ENCODE results near the gene PAGR1. TPM values are rescaled to one million over a fixed set of nuclear protein-coding genes. Genes with fewer than 3 reads are reported as not detected.

Gene PAGR1
- total and polyA plus RNA-seq, 9 of the 15 experiments (the other 6 are each of a cell fraction or from before 2014, with no cell fraction given), result 1.4 to 58.2 (median 16.8) TPM

DNA sequence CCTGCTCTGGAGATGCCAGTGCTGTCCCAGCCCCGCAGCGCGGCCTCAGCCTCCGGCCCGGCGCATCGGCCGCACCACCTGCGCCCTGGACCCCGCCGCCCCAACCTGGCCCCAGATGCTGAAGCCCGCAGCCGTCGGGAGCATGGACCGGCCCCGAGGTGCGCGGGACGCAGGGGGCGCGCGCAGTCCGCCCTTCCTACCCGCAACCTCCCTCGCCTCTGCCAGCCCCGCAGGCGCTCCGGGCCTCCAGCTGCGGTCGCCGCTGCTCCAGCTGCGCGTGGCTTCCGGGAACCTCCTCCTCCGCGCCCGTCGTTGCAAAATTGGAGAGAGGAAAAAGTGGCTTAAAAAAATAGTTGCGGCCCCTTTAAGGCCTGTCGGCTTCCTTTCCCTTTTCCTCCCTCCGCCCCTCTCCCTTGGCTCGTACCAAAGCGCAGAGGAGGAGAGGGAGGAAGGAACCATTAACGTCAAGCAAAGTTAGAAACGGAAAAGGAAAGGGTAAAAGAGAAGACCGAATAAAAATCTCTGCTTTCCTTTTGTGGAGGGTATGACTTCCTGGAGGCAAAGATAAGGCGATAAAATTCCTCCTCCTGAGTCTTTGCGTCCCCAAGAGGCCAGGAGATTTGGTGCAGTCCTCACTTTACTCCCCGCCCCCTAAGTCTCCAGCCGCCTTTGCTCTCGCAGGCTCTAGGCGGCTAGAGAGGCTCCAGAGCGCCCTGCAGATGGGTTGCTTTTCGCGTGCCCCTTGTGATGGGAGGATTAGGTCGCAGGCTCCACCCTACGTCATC is 47.1 kb downstream of the PAGR1 start, which contains the start of gene CDIPT (continued):
- no peak for TF ChIP-seq SAP30 (IDR thresholded peaks at IDR 0.05; ENCODE audit: borderline replicate concordance, insufficient read depth, low read depth, low read length, poor library complexity, severe bottlenecking)
- TF ChIP-seq RAD21 (CRISPR knock-in tag; conservative IDR thresholded peaks at IDR 0.05 in 1 of 2, IDR thresholded peaks at IDR 0.05 in 1 of 2), result peak; percentile 40 to 53; a peak in 3 of 4 replicates
- no peak for TF ChIP-seq ZNF239 (CRISPR knock-in tag; IDR thresholded peaks at IDR 0.05)
- peak; percentile 81 for TF ChIP-seq NFATC3 (IDR thresholded peaks at IDR 0.05)
- no peak for TF ChIP-seq BRD9 (IDR thresholded peaks at IDR 0.05; ENCODE audit: low read depth, partially characterized antibody)
- TF ChIP-seq, protein P1, sequence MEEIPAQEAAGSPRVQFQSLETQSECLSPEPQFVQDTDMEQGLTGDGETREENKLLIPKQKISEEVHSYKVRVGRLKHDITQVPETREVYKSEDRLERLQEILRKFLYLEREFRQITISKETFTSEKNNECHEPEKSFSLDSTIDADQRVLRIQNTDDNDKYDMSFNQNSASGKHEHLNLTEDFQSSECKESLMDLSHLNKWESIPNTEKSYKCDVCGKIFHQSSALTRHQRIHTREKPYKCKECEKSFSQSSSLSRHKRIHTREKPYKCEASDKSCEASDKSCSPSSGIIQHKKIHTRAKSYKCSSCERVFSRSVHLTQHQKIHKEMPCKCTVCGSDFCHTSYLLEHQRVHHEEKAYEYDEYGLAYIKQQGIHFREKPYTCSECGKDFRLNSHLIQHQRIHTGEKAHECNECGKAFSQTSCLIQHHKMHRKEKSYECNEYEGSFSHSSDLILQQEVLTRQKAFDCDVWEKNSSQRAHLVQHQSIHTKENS (CRISPR knock-in tag; IDR thresholded peaks at IDR 0.05), result no peak
- TF ChIP-seq, protein P2, sequence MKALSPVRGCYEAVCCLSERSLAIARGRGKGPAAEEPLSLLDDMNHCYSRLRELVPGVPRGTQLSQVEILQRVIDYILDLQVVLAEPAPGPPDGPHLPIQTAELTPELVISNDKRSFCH (CRISPR knock-in tag; IDR thresholded peaks at IDR 0.05), result no peak
- TF ChIP-seq, protein P2 (tag; IDR thresholded peaks at IDR 0.05), result 0 out of 2 replicates have a peak, but pooled peaks have one; percentile 8
- TF ChIP-seq FOXJ3 (CRISPR knock-in tag; IDR thresholded peaks at IDR 0.05), result no peak
- no peak for TF ChIP-seq ZNF431 (CRISPR knock-in tag; IDR thresholded peaks at IDR 0.05)
- no peak for TF ChIP-seq CBX3 (IDR thresholded peaks at IDR 0.05; ENCODE audit: borderline replicate concordance in 1 of 2, low read length in 2 of 2)
- peak; percentile 47 for TF ChIP-seq EGR1 (conservative IDR thresholded peaks at IDR 0.05)
- TF ChIP-seq BCOR (IDR thresholded peaks at IDR 0.05), result 0 out of 2 replicates have a peak, but pooled peaks have one; percentile 6
- no peak for TF ChIP-seq PTRF (tag; IDR thresholded peaks at IDR 0.05)
- no peak for TF ChIP-seq ZNF561 (CRISPR knock-in tag; conservative IDR thresholded peaks at IDR 0.05)
- TF ChIP-seq, protein P3, sequence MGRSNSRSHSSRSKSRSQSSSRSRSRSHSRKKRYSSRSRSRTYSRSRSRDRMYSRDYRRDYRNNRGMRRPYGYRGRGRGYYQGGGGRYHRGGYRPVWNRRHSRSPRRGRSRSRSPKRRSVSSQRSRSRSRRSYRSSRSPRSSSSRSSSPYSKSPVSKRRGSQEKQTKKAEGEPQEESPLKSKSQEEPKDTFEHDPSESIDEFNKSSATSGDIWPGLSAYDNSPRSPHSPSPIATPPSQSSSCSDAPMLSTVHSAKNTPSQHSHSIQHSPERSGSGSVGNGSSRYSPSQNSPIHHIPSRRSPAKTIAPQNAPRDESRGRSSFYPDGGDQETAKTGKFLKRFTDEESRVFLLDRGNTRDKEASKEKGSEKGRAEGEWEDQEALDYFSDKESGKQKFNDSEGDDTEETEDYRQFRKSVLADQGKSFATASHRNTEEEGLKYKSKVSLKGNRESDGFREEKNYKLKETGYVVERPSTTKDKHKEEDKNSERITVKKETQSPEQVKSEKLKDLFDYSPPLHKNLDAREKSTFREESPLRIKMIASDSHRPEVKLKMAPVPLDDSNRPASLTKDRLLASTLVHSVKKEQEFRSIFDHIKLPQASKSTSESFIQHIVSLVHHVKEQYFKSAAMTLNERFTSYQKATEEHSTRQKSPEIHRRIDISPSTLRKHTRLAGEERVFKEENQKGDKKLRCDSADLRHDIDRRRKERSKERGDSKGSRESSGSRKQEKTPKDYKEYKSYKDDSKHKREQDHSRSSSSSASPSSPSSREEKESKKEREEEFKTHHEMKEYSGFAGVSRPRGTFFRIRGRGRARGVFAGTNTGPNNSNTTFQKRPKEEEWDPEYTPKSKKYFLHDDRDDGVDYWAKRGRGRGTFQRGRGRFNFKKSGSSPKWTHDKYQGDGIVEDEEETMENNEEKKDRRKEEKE (IDR thresholded peaks at IDR 0.05; ENCODE audit: borderline replicate concordance in 1 of 2, control insufficient read depth in 1 of 2, low read depth in 2 of 2, low read length in 1 of 2), result peak; percentile 74 to 99; a peak in 3 of 4 replicates
- no peak for TF ChIP-seq FOXA3 (CRISPR knock-in tag; conservative IDR thresholded peaks at IDR 0.05 in 1 of 2, IDR thresholded peaks at IDR 0.05 in 1 of 2)
- peak; percentile 51 for TF ChIP-seq CBFA2T3 (IDR thresholded peaks at IDR 0.05)
- TF ChIP-seq, protein P4, sequence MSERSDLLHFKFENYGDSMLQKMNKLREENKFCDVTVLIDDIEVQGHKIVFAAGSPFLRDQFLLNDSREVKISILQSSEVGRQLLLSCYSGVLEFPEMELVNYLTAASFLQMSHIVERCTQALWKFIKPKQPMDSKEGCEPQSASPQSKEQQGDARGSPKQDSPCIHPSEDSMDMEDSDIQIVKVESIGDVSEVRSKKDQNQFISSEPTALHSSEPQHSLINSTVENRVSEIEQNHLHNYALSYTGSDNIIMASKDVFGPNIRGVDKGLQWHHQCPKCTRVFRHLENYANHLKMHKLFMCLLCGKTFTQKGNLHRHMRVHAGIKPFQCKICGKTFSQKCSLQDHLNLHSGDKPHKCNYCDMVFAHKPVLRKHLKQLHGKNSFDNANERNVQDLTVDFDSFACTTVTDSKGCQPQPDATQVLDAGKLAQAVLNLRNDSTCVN (CRISPR knock-in tag; IDR thresholded peaks at IDR 0.05), result no peak
- TF ChIP-seq FOXK2 (conservative IDR thresholded peaks at IDR 0.05 in 1 of 2, IDR thresholded peaks at IDR 0.05 in 1 of 2; ENCODE audit: low read depth in 2 of 2), result peak in 1 of 2 experiments; percentile 100; a peak in 3 of 4 replicates
- TF ChIP-seq CBFB (CRISPR knock-in tag; IDR thresholded peaks at IDR 0.05), result no peak
- TF ChIP-seq ESRRA (IDR thresholded peaks at IDR 0.05; ENCODE audit: borderline replicate concordance, low read depth), result peak; percentile 9

Measured in K562 (cell line).